Globus pallidus (tissue), 1 donor: ENCODE data around the gene CD99.
A peak's percentile ranks its signal among the peaks of the same experiment; 100 is the strongest.
"Not testable (repeated sequence)": the region's sequence is repeated elsewhere in the genome, so short reads cannot be mapped to it uniquely, and the experiment has no call there.

Source experiments
- DNase-seq: peaks from one replicate; pipeline ENCODE4 v3.0.0-alpha.2; 2015; ENCODE audit warnings: low spot score

CD99 gene

GRCh38 chrX:2690856-2691542 is at the start of gene CD99:
Gene CD99, plus strand, starts transcription at chrX:2691295. Its CDS starts 66 bp downstream, at chrX:2691361.
- DNase-seq: peak; percentile 64

GRCh38 chrX:2642146-2642545 is 48.9 kb upstream of the CD99 start:
- no peak for DNase-seq

- no peak for DNase-seq
Measured at GRCh38 chrX:2642791-2643190, 48.3 kb upstream of the CD99 start.

GRCh38 chrX:2643880-2644279 is 47.2 kb upstream of the CD99 start:
- no peak for DNase-seq

GRCh38 chrX:2645563-2645962 is 45.5 kb upstream of the CD99 start:
- DNase-seq: no peak

GRCh38 chrX:2647627-2648026 is 43.5 kb upstream of the CD99 start:
- DNase-seq: no peak

GRCh38 chrX:2650037-2650436 is 41.1 kb upstream of the CD99 start:
- no peak for DNase-seq

- no peak for DNase-seq
Measured at GRCh38 chrX:2650865-2651264, 40.2 kb upstream of the CD99 start.

- DNase-seq: no peak
Measured at GRCh38 chrX:2652106-2652505, 39.0 kb upstream of the CD99 start.

- DNase-seq: no peak
Measured at GRCh38 chrX:2654436-2655340, 36.4 kb upstream of the CD99 start.

- DNase-seq: no peak
Measured at GRCh38 chrX:2656257-2656836, 34.7 kb upstream of the CD99 start.

- no peak for DNase-seq
Measured at GRCh38 chrX:2657532-2658113, 33.5 kb upstream of the CD99 start.

GRCh38 chrX:2658585-2659292 is 32.4 kb upstream of the CD99 start:
- DNase-seq: no peak

- no peak for DNase-seq
Measured at GRCh38 chrX:2662586-2662985, 28.5 kb upstream of the CD99 start.

GRCh38 chrX:2664502-2664901 is 26.6 kb upstream of the CD99 start:
- DNase-seq: no peak

- DNase-seq: no peak
Measured at GRCh38 chrX:2665387-2666304, 25.4 kb upstream of the CD99 start.

GRCh38 chrX:2666491-2666890 is 24.6 kb upstream of the CD99 start:
- no peak for DNase-seq

- DNase-seq: no peak
Measured at GRCh38 chrX:2670978-2671377, 20.1 kb upstream of the CD99 start.

GRCh38 chrX:2672084-2672483 is 19.0 kb upstream of the CD99 start:
- DNase-seq: no peak

GRCh38 chrX:2673611-2674010 is 17.5 kb upstream of the CD99 start:
- no peak for DNase-seq

- DNase-seq: not testable (repeated sequence)
Measured at GRCh38 chrX:2675657-2676200, 15.4 kb upstream of the CD99 start.
